Muscle of arm (tissue), 12 donors: Measurements from ENCODE around the gene GLIS1. TPM values are rescaled to one million over a fixed set of nuclear protein-coding genes. Genes with fewer than 3 reads are reported as not detected.
"Not testable (repeated sequence)": the region's sequence is repeated elsewhere in the genome, so short reads cannot be mapped to it uniquely, and the experiment has no call there.

Source experiments
- DNase-seq: peaks from one replicate; pipeline ENCODE4 v3.0.0-alpha.2; 2013
- polyA plus RNA-seq, 12 donors: library from polyadenylated mRNA; unstranded; fragments of 120-200 nt; gene quantifications; one replicate each; pipeline ENCODE4 v1.2.1, GENCODE V29; 2013; ENCODE audit not compliant: insufficient read length in 12 of 12

The GLIS1 gene
- polyA plus RNA-seq, 12 donors: 0.11 to 5.8 (median 1.3) TPM; not detected in 8

- DNase-seq: no peak
Measured at GRCh38 chr1:53562981-53563379, 176.0 kb downstream of the GLIS1 start.

GRCh38 chr1:53562291-53562980, 176.5 kb downstream of the GLIS1 start:
- no peak for DNase-seq

- DNase-seq: no peak
Measured at GRCh38 chr1:53561503-53562105, 177.4 kb downstream of the GLIS1 start.

- DNase-seq: no peak
Measured at GRCh38 chr1:53560581-53561502, 178.1 kb downstream of the GLIS1 start.

GRCh38 chr1:53559854-53560580, 178.9 kb downstream of the GLIS1 start:
- no peak for DNase-seq

GRCh38 chr1:53559391-53559815, 179.6 kb downstream of the GLIS1 start:
- DNase-seq: no peak

GRCh38 chr1:53558739-53559315, 180.1 kb downstream of the GLIS1 start:
- DNase-seq: no peak

GRCh38 chr1:53557830-53558738, 180.9 kb downstream of the GLIS1 start:
- no peak for DNase-seq

- DNase-seq: no peak
Measured at GRCh38 chr1:53557369-53557768, 181.6 kb downstream of the GLIS1 start.

GRCh38 chr1:53556657-53557227, 182.2 kb downstream of the GLIS1 start:
- no peak for DNase-seq

- DNase-seq: not testable (repeated sequence)
Measured at GRCh38 chr1:53555620-53556326, 183.2 kb downstream of the GLIS1 start.

GRCh38 chr1:53554592-53555305, 184.2 kb downstream of the GLIS1 start:
- DNase-seq: no peak

- DNase-seq: no peak
Measured at GRCh38 chr1:53553734-53554509, 185.0 kb downstream of the GLIS1 start.

- DNase-seq: no peak
Measured at GRCh38 chr1:53552981-53553733, 185.8 kb downstream of the GLIS1 start.

GRCh38 chr1:53552146-53552861, 186.7 kb downstream of the GLIS1 start:
- no peak for DNase-seq

GRCh38 chr1:53551428-53551995, 187.5 kb downstream of the GLIS1 start:
- no peak for DNase-seq
